Measurements from ENCODE around the gene B3GAT1. TPM values are rescaled to one million over a fixed set of nuclear protein-coding genes. Genes with fewer than 3 reads are reported as not detected.

B3GAT1 gene
- total and polyA plus RNA-seq, 5 experiments from 2014 or later, result 0.05 TPM; not detected in 4

GRCh38 chr11:134390706-134391569, 21.1 kb downstream of the B3GAT1 start:
- Mint-ChIP-seq H3K9me3 (no peaks in the 10 kb centered on the region), H3K27ac (no peak overlapping the region), H3K4me3 (no peak overlapping the region), H3K36me3 (no peaks in the 10 kb centered on the region), H3K4me1 (peaks cover 9 to 17% (median 16%) of the 10 kb centered on the region in 4 donors), H3K27me3 (peaks cover 8 to 49% (median 18%) of the 10 kb centered on the region in 5 donors)
- ATAC-seq (no peak), DNase-seq (no peak)
- POLR2A ChIA-PET, result no interaction called here

GRCh38 chr11:134389464-134390180, 22.4 kb downstream of the B3GAT1 start:
- Mint-ChIP-seq H3K27me3 (peaks cover 9 to 63% (median 25%) of the 10 kb centered on the region in 5 donors), H3K9me3 (no peaks in the 10 kb centered on the region), H3K27ac (peak overlapping the region in 1 of 10 donors; percentile 9), H3K36me3 (no peaks in the 10 kb centered on the region), H3K4me1 (peaks cover 11 to 21% (median 18%) of the 10 kb centered on the region in 4 donors), H3K4me3 (no peak overlapping the region)
- no peak for DNase-seq
- ATAC-seq, result no peak
- POLR2A ChIA-PET, result no interaction called here

DNA sequence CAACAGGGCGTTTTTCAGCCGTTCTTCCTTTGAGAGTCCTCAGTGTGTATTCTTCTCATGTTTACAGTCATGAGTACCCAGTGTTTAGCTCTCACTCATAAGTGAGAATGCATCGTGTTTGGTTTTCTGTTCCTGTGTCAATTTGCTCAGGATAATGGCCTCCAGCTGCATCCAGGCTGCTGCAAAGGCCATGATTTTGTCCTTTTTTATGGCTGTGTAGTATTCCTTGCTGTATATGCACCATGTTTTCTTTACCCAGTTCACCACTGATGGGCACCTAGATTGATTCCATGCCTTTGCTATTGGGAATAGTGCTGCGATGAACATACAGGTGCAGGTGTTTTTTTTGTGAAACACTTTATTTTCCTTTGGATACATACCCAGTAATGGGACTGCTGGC, 23.5 kb downstream of the B3GAT1 start:
- DNase-seq (no peak), ATAC-seq (no peak)
- Mint-ChIP-seq H3K27ac (no peak overlapping the region), H3K4me3 (no peak overlapping the region), H3K27me3 (peaks cover 9 to 65% (median 22%) of the 10 kb centered on the region in 5 donors), H3K9me3 (no peaks in the 10 kb centered on the region), H3K36me3 (no peaks in the 10 kb centered on the region), H3K4me1 (peaks cover 11 to 21% (median 18%) of the 10 kb centered on the region in 4 donors)
- POLR2A ChIA-PET, result no interaction called here

GRCh38 chr11:134387501-134387900, 24.5 kb downstream of the B3GAT1 start:
- ATAC-seq (no peak), DNase-seq (no peak)
- H3K36me3 Mint-ChIP-seq, result no peaks in the 10 kb centered on the region
- H3K4me3 Mint-ChIP-seq, result peak overlapping the region in 5 of 10 donors; percentile 15 to 74 (median 41)
- POLR2A ChIA-PET, result no interaction called here
- H3K4me1 Mint-ChIP-seq, result peaks cover 11 to 21% (median 18%) of the 10 kb centered on the region in 4 donors
- no peaks in the 10 kb centered on the region for H3K9me3 Mint-ChIP-seq
- no peak overlapping the region for H3K27ac Mint-ChIP-seq
- peaks cover 7 to 65% (median 22%) of the 10 kb centered on the region in 5 donors for H3K27me3 Mint-ChIP-seq

DNA sequence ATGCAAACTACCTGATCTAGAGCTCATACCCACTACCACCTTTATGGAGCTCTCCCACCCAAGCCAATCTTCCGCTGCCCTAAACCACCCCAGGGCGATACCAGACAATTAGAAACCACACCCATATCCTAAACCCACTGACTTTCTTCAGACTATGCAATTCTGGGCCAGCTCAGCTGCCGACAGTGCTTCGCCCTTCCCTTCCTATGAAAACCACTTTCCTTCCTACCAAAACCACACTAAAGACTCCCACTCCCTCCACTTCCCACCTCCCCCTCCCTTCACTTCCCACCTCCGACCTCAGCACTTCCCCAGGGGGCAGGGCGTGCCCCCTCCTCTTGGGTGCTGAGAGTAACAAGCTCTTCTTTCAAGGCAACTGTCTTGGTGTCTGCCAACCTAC, 25.1 kb downstream of the B3GAT1 start:
- peak in 1 of 10 donors; percentile 17 for DNase-seq
- no peak for ATAC-seq
- POLR2A ChIA-PET, result no interaction called here
- no peaks in the 10 kb centered on the region for H3K9me3 Mint-ChIP-seq
- H3K27ac Mint-ChIP-seq, result peak overlapping the region in 1 of 10 donors; percentile 23
- H3K4me3 Mint-ChIP-seq, result peak overlapping the region in 8 of 10 donors; percentile 15 to 74 (median 32)
- peaks cover 7 to 65% (median 22%) of the 10 kb centered on the region in 5 donors for H3K27me3 Mint-ChIP-seq
- H3K4me1 Mint-ChIP-seq, result peaks cover 11 to 21% (median 18%) of the 10 kb centered on the region in 4 donors
- H3K36me3 Mint-ChIP-seq, result no peaks in the 10 kb centered on the region

GRCh38 chr11:134385774-134386565, 26.1 kb downstream of the B3GAT1 start:
- H3K4me3 Mint-ChIP-seq, result peak overlapping the region in 2 of 10 donors; percentile 15 to 74
- peaks cover 7 to 56% (median 22%) of the 10 kb centered on the region in 5 donors for H3K27me3 Mint-ChIP-seq
- H3K4me1 Mint-ChIP-seq, result peaks cover 11 to 21% (median 18%) of the 10 kb centered on the region in 4 donors
- peak overlapping the region in 1 of 10 donors; percentile 40 for H3K27ac Mint-ChIP-seq
- POLR2A ChIA-PET, result no interaction called here
- ATAC-seq, result no peak
- H3K36me3 Mint-ChIP-seq, result no peaks in the 10 kb centered on the region
- DNase-seq, result no peak
- H3K9me3 Mint-ChIP-seq, result no peaks in the 10 kb centered on the region

GRCh38 chr11:134385171-134385570, 26.9 kb downstream of the B3GAT1 start:
- DNase-seq (no peak), ATAC-seq (no peak)
- no peaks in the 10 kb centered on the region for H3K36me3 Mint-ChIP-seq
- POLR2A ChIA-PET, result no interaction called here
- peaks cover 11 to 21% (median 18%) of the 10 kb centered on the region in 4 donors for H3K4me1 Mint-ChIP-seq
- H3K4me3 Mint-ChIP-seq, result peak overlapping the region in 1 of 10 donors; percentile 28
- no peaks in the 10 kb centered on the region for H3K9me3 Mint-ChIP-seq
- no peak overlapping the region for H3K27ac Mint-ChIP-seq
- H3K27me3 Mint-ChIP-seq, result peaks cover 7 to 52% (median 22%) of the 10 kb centered on the region in 5 donors

DNA sequence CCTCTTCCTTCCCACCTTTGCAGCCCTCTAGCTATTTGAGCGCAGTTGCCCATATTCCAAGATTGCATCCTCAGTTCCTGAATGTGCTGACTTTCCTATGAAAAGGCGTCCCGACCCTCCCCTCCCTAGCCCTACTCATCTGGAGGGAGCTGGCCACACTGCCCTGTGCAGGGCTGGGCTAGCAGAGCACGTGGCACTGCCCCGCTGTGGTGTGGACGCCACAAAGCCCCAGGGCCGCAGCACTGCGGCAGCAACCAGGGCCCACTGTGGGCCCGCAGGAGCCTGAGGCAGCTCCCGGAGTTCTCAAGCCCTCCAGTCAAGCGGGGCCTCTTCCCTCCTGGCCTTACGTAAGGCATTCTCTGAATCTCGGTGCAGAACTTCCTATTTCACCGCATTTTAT, 27.6 kb downstream of the B3GAT1 start:
- H3K9me3 Mint-ChIP-seq, result no peaks in the 10 kb centered on the region
- POLR2A ChIA-PET, result no interaction called here
- ATAC-seq (no peak), DNase-seq (no peak)
- no peaks in the 10 kb centered on the region for H3K36me3 Mint-ChIP-seq
- peaks cover 7 to 50% (median 22%) of the 10 kb centered on the region in 5 donors for H3K27me3 Mint-ChIP-seq
- H3K4me3 Mint-ChIP-seq, result no peak overlapping the region
- no peak overlapping the region for H3K27ac Mint-ChIP-seq
- H3K4me1 Mint-ChIP-seq, result peaks cover 11 to 21% (median 18%) of the 10 kb centered on the region in 4 donors

- ATAC-seq, result no peak
- no peak overlapping the region for H3K27ac Mint-ChIP-seq
- H3K27me3 Mint-ChIP-seq, result peaks cover 7 to 44% (median 22%) of the 10 kb centered on the region in 5 donors
- H3K36me3 Mint-ChIP-seq, result no peaks in the 10 kb centered on the region
- DNase-seq, result no peak
- no peaks in the 10 kb centered on the region for H3K9me3 Mint-ChIP-seq
- POLR2A ChIA-PET, result no interaction called here
- H3K4me1 Mint-ChIP-seq, result peaks cover 11 to 21% (median 18%) of the 10 kb centered on the region in 4 donors
- H3K4me3 Mint-ChIP-seq, result no peak overlapping the region
Observed at GRCh38 chr11:134383576-134384221, 28.3 kb downstream of the B3GAT1 start.

- peaks cover 7 to 41% (median 25%) of the 10 kb centered on the region in 5 donors for H3K27me3 Mint-ChIP-seq
- H3K4me1 Mint-ChIP-seq, result peaks cover 11 to 21% (median 18%) of the 10 kb centered on the region in 4 donors
- POLR2A ChIA-PET, result no interaction called here
- ATAC-seq (no peak), DNase-seq (no peak)
- no peak overlapping the region for H3K4me3 Mint-ChIP-seq
- no peaks in the 10 kb centered on the region for H3K36me3 Mint-ChIP-seq
- H3K27ac Mint-ChIP-seq, result no peak overlapping the region
- no peaks in the 10 kb centered on the region for H3K9me3 Mint-ChIP-seq
Observed at GRCh38 chr11:134382830-134383229, 29.2 kb downstream of the B3GAT1 start.

GRCh38 chr11:134382257-134382656, 29.8 kb downstream of the B3GAT1 start:
- DNase-seq, result no peak
- no peak overlapping the region for H3K27ac Mint-ChIP-seq
- no peaks in the 10 kb centered on the region for H3K36me3 Mint-ChIP-seq
- peaks cover 7 to 35% (median 20%) of the 10 kb centered on the region in 5 donors for H3K27me3 Mint-ChIP-seq
- H3K4me1 Mint-ChIP-seq, result peaks cover 10 to 17% (median 16%) of the 10 kb centered on the region in 4 donors
- no peaks in the 10 kb centered on the region for H3K9me3 Mint-ChIP-seq
- ATAC-seq, result no peak
- POLR2A ChIA-PET, result no interaction called here
- H3K4me3 Mint-ChIP-seq, result no peak overlapping the region

GRCh38 chr11:134380785-134381184, 31.3 kb downstream of the B3GAT1 start:
- H3K36me3 Mint-ChIP-seq, result no peaks in the 10 kb centered on the region
- ATAC-seq, result no peak
- peaks cover under 1 to 3% (median 1%) of the 10 kb centered on the region in 4 donors for H3K4me1 Mint-ChIP-seq
- no peak overlapping the region for H3K27ac Mint-ChIP-seq
- POLR2A ChIA-PET, result no interaction called here
- H3K9me3 Mint-ChIP-seq, result no peaks in the 10 kb centered on the region
- no peak for DNase-seq
- peaks cover 3 to 21% (median 9%) of the 10 kb centered on the region in 5 donors for H3K27me3 Mint-ChIP-seq
- H3K4me3 Mint-ChIP-seq, result no peak overlapping the region

Data from naive thymus-derived CD8-positive, alpha-beta T cell (primary cell).